HG02885 (cell line): ENCODE results near the gene KRTAP10-6.
"Not testable (repeated sequence)": the region's sequence is repeated elsewhere in the genome, so short reads cannot be mapped to it uniquely, and the experiment has no call there.

Experiments used
- ATAC-seq: cut with Tn5 transposase; IDR thresholded peaks from one replicate; pipeline ENCODE4 v1.9.1; 2021; ENCODE audit warnings: mild to moderate bottlenecking; ENCODE audit not compliant: unreplicated experiment, poor library complexity

The KRTAP10-6 gene

GRCh38 chr21:44592446-44593311 is at the start of gene KRTAP10-6:
KRTAP10-6 (minus strand) TSS chr21:44592505; CDS start chr21:44592484, 21 bp downstream.
- no peak for ATAC-seq

GRCh38 chr21:44640761-44641160 is 48.5 kb upstream of the KRTAP10-6 start:
- no peak for ATAC-seq

- ATAC-seq: no peak
Measured at GRCh38 chr21:44639331-44639655, 47.0 kb upstream of the KRTAP10-6 start.

- not testable (repeated sequence) for ATAC-seq
Measured at GRCh38 chr21:44638506-44639330, 46.4 kb upstream of the KRTAP10-6 start.

GRCh38 chr21:44637851-44638348 is 45.6 kb upstream of the KRTAP10-6 start:
- ATAC-seq: not testable (repeated sequence)

GRCh38 chr21:44637018-44637850 is 44.9 kb upstream of the KRTAP10-6 start, which contains the start of gene KRTAP10-10:
KRTAP10-10 (plus strand) TSS chr21:44637356; CDS start chr21:44637418, 62 bp downstream.
- no peak for ATAC-seq

- no peak for ATAC-seq
Measured at GRCh38 chr21:44636209-44637017, 44.1 kb upstream of the KRTAP10-6 start.

GRCh38 chr21:44632067-44632466 is 39.8 kb upstream of the KRTAP10-6 start:
- no peak for ATAC-seq

- ATAC-seq: no peak
Measured at GRCh38 chr21:44630440-44630839, 38.1 kb upstream of the KRTAP10-6 start.

- ATAC-seq: no peak
Measured at GRCh38 chr21:44628707-44629391, 36.5 kb upstream of the KRTAP10-6 start.

- ATAC-seq: not testable (repeated sequence)
Measured at GRCh38 chr21:44627831-44628233, 35.5 kb upstream of the KRTAP10-6 start.

- ATAC-seq: not testable (repeated sequence)
Measured at GRCh38 chr21:44627181-44627822, 35.0 kb upstream of the KRTAP10-6 start.

- ATAC-seq: no peak
Measured at GRCh38 chr21:44626673-44627143, 34.4 kb upstream of the KRTAP10-6 start, which contains the start of gene KRTAP10-9. KRTAP10-9 (plus strand) TSS chr21:44627093; CDS start chr21:44627172, 79 bp downstream.

- ATAC-seq: no peak
Measured at GRCh38 chr21:44626262-44626661, 34.0 kb upstream of the KRTAP10-6 start.

- ATAC-seq: no peak
Measured at GRCh38 chr21:44625756-44626155, 33.5 kb upstream of the KRTAP10-6 start.

- no peak for ATAC-seq
Measured at GRCh38 chr21:44623575-44623974, 31.3 kb upstream of the KRTAP10-6 start.

GRCh38 chr21:44619886-44620285 is 27.6 kb upstream of the KRTAP10-6 start:
- ATAC-seq: no peak

- ATAC-seq: no peak
Measured at GRCh38 chr21:44618909-44619308, 26.6 kb upstream of the KRTAP10-6 start.
